RPMI7951 (cell line): ENCODE data around the gene LRRC8B. TPM values are rescaled to one million over a fixed set of nuclear protein-coding genes. Genes with fewer than 3 reads are reported as not detected.
"Not testable (repeated sequence)": the region's sequence is repeated elsewhere in the genome, so short reads cannot be mapped to it uniquely, and the experiment has no call there.

Experiments used
- DNase-seq: peaks from one replicate; pipeline ENCODE4 v3.0.0-alpha.2; 2012; ENCODE audit warnings: low read depth
- total RNA-seq: library from RNA; depleted of rRNA; stranded (reverse); fragments of >200 nt; shearing (Covaris generic); gene quantifications from 2 replicates; pipeline ENCODE4 v1.2.3, GENCODE V29; 2014; rRNA removed

The LRRC8B gene
- 0.49 and 1.1 TPM in 2 replicates for total RNA-seq

DNA sequence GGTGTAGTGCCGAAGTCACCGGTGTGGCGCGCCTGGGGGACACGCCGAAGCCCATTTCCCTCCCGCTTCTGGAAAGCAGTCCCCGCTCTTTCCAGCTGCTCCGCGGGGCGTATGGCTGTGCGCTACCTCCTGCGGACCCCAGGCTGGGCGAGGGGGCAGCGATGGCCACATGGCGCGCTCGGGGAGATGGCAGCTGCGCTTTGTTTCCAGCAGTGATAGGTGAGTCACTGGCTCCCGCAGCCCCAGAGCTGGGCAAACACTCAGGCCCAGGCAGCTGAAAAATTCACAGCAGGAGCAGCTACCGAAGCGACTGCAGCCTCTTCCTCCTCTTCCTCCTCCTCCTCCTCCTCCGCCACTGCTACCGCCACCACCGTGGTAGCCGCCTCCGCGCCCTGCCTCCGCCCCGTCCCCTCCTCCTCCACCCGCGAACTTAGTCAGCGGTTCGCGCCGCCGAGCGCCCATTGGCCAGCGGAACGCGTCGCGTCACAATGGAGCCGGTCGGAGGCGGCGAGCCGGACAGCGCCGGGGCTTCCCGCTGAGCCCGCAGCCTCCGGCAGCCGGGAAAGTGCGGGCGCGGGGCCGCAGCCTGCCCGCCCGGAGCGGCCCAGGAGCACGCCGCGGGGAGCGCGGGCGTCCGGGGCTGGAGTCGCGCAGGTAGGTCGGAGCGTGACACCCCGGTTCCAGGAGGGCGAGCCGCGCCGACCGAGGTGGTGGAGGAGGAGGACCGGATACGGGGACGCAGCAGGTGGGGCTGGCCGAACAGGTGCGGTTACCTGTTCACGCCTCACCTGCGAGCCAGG is at the start of gene LRRC8B:
TSS of gene LRRC8B (plus strand) at position 461 of the 800 bp plus-strand sequence. CDS start 57,822 bp downstream, outside the sequence.
- DNase-seq, result peak; percentile 76

DNA sequence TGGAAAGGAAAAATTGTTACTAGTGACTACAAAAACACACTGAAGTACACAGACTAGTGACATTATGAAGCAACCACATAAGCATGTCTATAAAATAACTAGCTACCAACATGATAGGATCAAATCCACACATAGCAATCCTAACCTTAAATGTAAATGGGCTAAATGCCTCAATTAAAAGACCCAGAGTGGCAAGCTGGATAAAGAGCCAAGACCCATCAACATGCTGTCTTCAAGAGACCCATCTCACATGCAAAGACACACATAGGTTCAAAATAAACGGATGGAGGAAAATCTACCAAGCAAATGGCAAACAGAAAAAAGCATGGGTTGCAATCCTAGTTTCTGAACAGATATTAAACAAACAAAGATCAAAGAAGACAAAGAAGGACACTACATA is 49.4 kb upstream of the LRRC8B start:
- DNase-seq, result no peak

DNA sequence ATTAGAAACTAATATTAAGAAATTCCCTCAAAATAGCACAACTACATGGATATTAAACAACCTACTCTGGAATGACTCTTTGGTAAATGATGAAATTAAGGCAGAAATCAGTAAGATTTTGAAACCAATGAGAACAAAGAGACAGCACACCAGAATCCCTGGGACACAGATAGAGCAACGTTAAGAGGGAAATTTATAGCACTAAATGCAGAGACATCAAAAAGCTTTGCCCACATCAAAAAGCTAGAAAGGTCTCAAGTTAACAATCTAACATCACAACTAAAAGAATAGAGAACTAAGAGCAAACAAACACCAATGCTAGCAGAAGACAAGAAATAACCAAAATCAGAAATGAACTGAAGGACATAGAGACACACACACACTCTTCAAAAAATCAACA is 48.6 kb upstream of the LRRC8B start:
- no peak for DNase-seq

DNA sequence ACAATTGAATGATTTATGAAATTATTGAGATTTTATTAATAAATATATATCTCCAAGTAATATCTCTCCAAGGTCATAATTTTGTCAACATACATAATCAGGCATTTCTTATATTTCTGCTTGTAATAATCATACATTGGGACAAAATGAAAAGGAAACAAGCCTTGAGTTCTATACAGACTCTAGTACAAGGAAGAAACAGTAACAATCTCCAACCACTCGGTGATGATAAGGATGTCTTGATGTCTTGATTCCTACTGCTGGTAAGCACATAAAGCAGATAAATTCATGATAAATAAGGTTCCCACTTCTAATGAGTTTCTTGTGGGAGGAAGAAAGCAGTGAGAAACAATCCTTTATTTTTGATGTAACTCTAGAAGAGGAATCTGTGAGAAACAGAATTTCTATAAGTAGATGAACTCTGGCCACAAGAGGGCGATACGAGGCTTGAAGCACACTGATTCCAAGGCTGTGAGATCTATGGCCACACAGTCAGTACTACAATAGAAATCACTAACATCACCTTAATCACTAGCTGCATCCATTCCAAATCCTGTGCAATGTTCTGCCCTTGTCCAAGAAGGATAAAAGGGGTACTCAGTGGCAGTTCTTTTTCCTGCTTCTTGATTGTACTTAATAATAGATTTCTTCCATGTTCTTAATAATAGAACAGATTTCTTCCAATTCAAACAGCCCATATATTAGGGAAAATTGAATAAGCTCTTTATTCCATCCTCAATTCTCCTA is 41.4 kb upstream of the LRRC8B start:
- DNase-seq, result peak; percentile 68

DNA sequence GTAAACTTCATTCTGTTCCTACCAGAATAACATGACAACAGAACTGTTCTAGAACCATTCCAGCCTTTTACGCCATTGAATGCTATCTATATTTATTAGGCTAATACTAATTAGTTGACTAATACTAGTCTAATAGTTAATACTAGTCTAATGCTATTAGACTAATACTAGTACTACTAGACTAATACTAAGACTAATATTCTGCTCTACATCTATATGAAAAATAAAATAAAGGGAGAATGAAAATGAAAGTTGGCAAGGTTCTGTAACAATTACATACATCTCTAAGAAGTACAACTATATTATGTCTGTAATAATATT is 40.9 kb upstream of the LRRC8B start:
- no peak for DNase-seq

DNA sequence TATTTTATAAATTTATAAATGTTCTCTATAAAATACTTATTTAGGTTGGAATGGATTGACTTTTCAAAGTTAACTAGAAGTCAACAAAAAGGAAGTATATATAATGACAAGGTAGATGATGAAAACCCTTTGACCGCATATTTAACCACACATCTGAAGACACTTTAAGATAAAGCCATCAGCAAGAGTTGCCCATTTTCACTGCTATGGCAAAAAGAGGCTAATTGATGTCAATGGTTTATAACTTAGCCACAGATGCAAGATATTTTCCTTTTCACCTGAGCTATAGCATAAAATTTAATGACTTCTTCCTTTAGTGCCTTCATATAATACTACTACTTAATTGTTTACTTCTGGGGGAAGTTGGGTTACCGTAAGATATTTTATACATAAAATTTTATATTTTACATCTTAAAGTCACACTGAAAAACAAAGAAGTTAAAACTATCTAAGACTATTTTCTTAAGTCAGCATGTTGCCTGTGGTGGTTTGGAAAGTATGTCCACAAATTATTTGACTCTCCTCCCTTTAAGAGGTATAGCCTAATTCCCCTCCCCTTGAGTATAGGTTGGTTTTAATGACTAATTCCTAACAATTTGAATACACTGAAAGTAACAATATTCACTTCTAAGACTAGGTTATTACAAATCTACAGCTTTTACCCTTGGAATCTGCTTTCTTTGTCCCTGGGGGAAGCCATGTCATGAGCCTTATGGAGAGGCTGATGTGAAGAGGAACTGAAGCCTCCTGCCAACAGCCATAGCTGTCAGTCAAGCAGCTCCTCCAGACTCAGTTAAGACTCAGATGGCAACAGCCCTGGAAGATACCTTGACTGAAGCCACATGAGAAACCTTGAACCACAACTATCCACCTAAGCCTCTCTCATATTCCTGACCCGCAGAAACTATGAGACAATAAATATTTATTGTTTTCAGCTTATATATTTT is 40.3 kb upstream of the LRRC8B start:
- DNase-seq, result no peak

DNA sequence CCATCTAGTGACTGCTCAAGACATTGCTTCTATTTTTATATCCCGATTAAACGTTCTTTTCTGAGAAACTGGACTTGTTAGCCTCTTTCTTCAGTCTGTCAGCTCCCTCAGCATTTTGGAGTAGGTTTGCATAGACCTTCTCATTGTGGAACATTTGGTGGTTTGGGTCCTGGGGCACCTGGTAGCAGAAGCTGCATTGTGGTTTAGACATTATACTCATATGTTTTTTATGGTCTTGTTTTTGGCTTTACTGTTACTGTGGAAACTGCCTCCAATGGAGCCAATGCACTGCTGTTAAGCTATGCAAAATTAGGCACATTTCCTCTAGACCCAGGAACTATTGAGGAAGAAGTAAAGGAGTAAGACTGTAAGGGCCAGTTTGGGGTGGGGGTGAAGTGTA is 36.7 kb upstream of the LRRC8B start:
- DNase-seq, result no peak

DNA sequence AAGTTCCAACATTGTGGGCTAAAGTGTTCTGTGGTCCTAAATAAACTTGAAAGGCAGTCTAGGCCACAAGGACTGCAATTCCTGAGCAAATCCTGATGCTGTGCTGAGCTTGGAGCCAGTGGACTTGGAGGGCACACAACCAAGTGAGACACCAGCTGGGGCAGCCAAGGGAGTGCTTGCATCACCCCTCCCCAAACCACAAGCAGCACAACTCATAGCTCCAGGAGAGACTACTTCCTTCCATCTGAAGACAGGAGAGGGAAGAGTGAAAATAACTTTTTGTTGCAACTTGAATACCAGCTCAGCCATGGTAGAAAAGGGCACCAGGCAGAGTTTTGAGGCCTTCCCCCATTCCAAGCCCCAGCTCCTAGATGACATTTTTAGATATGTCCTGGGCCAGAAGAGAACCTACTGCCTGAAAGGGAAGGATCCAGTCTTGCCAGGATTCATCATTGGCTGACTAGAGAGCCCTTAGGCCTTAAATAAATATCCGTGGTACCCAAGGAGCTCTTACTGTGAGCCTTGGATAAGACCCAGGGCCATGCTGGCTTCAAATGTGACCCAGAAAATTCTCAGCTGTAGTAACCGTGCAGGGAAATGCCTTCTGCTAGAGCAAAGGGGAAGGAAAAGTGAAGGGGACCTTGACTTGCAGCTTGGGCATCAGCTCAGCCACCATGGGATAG is 35.4 kb upstream of the LRRC8B start:
- peak; percentile 41 for DNase-seq

DNA sequence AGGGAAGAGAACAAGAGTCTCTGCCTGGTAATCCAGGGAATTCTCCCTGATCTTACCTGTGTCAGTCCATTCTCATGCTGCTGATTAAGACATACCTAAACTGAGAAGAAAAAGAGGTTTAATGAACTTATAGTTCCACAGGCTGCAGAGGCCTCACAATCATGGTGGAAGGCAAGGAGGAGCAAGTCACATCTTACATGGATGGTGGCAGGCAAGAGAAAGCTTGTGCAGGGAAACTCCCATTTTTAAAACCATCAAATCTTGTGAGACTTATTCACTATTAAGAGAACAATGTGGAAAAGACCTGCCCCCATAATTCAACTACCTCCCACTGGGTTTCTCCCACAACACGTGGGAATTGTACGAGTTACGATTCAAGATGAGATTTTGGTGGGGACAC is 34.2 kb upstream of the LRRC8B start:
- no peak for DNase-seq

DNA sequence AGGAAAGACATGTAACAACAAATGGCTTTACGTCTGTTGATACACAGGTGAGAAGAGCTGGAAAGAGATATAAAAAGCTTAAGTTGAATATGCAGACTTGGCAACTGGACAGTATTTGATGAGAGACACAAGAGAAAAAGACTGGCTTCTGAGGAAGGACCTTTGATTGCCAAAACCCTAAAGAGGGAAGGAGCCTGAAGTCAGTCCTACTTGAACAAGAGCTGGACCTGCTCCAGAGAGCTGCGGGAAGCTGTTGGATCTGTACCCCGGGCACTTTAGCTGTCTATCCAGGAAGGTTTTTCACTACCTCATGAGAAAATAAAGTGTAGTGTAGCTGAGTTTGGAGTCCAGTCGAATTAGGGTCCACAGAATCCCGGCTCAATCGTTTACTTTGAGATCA is 25.3 kb upstream of the LRRC8B start:
- no peak for DNase-seq

DNA sequence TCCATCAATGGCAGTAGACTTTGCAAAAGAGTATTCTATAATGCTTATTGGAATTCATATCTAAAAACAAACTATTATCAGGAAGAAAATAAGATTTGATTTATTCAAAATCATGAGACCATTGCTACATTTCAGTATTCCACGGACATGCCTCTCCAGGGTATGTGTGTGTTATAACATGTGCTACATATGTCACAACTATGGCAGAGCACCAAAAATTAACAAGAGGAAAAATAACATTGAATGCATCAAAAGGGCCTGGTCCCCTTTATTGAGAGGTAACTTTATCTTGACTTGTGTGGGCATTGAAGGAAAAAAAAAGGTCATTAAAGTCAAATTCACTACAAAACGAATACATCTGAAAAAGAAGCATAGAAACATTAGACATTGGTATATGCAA is 22.6 kb upstream of the LRRC8B start:
- no peak for DNase-seq

DNA sequence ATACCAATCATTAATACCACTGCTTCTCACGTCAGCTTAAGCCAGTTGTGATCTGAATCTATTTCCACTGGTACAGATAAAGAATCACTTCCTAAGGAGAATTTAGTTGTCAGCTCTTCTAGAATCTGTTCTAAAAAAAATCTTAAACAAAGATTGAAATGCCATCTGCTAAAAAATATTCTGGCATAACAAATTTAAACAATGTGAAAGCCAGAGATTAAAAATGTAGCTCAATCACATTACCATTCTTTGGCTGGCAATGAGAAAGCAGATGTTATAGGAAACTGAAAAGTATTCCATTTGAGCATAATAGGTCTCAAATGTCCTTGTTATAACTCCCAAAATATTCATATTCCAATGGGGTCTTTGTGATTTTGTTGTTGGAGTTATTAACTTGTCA is 21.7 kb upstream of the LRRC8B start:
- no peak for DNase-seq

DNA sequence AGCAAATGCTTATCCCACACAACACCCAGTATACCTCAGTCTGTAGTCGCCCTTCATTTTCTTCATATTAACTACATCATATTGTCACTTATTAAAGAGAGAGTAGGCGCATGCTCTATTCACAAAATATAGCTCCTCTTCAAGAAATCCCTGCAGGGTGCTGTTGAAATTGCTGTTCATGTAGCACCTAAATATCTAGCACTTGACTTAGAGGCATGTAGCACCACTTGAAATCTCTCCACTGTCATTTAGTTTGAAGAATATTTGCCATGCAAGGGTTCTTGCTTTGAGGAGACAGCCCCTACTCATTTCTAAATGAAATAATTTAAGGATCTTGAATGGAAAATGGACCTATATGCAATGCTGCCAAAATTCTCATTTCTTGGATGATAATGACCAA is 20.9 kb upstream of the LRRC8B start:
- DNase-seq, result no peak

DNA sequence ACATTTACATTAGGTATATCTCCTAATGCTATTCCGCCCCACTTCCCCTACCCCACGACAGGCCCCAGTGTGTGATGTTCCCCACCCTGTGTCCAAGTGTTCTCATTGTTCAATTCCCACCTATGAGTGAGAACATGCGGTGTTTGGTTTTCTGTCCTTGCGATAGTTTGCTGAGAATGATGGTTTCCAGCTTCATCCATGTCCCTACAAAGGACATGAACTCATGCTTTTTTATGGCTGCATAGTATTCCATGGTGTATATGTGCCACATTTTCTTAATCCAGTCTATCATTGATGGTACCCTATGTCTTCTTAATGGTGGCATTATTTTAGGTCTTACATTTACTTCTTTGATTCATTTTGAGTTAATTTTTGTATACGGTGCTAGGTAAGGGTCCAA is 14.6 kb upstream of the LRRC8B start:
- DNase-seq, result not testable (repeated sequence)

DNA sequence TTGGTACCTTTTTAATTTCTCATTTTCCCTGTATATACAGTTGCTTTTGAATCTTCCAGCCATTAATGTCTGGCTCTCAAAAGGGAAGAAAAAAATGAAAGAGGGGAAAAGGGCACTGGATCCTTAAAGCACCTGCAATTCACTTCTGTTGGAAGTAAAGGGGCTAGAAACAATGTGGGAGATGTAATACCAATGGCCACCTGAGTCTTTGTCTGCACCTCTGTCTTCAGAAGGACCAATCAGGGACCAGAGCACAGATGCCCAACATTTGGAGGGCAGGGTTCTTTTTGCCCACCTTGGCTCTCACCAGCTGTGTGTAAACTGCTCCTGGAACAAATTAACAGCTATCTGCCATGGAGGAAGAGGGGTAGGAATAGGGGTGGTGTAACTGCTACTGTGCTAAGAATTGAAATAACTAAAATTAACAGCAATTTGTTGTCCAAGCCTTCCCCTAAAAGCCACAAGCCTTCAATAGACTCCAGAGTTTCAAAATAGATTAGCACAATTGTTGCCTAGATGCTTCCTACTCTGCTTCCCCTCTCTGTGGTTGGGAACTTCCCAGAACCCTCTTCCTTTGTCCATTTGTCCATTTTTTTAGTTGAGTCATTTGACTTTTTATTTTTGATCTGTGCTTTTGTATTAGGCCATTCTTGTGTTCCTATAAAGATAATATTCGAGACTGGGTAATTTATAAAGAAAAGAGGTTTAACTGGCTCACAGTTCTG is 11.5 kb upstream of the LRRC8B start:
- DNase-seq, result no peak

DNA sequence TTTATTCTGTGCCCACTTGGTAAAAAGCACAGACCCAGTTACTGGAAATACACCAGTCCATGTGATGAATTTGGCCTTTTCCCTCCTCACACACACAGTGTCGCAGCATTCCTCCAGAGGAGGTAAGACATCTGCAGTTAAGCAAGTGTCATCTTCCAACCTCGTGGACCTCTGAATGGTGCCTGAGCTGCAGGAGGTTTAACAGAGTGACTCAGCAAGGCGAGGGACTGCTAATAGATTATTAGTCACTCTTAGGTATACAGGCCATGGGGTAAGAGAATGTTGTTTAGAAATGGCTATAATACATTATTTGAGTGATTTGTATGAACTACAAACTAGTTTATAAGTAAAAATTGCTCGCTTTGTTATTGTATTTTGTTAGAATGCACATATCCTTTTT is 8.6 kb upstream of the LRRC8B start:
- DNase-seq, result peak; percentile 38

DNA sequence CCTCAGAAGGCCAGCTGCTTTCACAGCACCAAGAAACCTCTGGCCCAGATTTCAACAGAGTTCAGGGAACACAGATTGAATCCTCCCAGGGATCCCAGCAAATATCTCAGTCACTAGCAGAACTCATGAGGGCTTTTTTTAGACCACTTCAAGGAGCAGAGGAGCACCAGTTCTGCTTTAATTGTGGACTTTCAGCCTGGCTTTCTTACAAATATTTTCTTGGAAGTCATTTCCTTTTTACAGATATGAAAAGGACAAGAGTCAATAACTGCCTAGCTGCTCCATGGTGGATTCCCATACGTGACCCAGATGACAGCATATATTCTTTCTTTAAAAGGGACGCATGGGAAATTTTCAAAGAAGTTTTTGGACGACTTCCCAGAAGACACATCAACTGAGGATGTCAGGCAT is 6.4 kb upstream of the LRRC8B start:
- peak; percentile 24 for DNase-seq

DNA sequence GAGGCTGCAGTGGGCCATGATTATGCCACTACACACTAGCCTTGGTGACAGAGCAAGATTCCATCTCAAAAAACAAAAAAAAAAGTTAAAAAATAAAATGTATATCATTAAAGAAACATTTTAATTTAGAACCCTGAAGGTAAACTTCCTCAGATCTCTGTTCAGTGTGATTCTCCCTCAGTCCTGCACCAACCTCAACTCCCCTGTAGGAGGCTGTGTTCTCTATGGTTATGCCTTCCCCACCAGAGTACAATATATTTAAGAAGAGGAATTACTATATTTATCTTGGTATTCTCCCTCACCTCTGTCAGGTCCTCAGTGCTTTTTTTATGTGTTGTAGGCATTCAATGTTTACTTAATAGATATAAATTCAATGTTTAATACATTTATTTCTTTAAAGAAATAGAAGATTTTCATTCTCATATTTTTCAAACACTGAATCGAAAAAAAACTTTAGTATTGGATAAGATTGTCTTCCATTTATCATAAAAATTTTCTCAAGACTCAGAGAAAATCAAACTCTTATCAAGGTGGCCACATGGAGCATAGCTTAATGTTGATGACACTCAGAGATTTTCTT is 4.8 kb upstream of the LRRC8B start:
- peak; percentile 21 for DNase-seq

DNA sequence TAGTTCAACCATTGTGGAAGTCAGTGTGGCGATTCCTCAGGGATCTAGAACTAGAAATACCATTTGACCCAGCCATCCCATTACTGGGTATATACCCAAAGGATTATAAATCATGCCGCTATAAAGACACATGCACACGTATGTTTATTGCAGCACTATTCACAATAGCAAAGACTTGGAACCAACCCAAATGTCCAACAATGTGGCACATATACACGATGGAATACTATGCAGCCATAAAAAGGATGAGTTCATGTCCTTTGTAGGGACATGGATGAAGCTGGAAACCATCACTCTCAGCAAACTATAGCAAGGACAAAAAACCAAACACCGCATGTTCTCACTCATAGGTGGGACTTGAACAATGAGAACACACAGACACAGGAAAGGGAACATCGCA is 2.7 kb upstream of the LRRC8B start:
- not testable (repeated sequence) for DNase-seq

DNA sequence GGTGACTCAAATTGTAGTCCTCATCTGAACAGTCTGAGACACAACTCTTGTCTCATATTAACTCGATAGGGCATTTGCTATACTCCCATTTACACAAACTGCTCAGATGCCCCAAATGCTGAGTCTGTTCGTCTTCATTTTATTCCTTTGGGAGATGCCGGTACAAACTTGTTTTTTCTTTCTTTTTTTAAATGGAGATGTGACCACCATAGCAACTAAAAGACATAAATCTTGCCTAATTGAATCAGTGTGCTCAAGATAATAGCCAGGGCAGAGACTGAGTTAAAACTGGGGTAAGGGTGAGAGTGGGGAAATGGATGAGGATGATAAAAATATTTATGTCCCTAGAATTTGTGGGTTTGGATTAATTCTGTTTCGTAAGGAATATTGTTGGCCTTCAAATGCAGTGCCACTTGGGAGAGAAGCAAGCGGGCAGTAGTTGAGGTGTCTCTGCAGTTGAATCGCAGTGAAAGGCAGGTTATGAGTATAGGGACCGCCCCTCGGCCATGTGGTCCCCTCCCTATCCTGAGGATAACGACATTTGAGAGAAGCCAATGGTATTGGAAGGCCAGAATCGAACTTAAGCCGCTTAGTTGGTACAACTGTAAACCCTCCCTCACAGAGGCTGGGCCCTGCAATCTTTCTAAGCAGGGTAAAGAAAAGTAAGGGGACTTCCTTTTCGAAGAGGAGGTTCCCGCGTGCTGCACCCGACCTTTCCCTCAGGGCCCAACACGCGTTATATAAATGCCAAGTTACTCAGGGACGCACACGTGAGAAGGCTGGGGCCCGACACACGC is 859 bp upstream of the LRRC8B start:
- DNase-seq, result peak; percentile 46
